ENCODE data around the gene XKR3.
"Not testable (repeated sequence)": the region's sequence is repeated elsewhere in the genome, so short reads cannot be mapped to it uniquely, and the experiment has no call there.

Gene XKR3

DNA sequence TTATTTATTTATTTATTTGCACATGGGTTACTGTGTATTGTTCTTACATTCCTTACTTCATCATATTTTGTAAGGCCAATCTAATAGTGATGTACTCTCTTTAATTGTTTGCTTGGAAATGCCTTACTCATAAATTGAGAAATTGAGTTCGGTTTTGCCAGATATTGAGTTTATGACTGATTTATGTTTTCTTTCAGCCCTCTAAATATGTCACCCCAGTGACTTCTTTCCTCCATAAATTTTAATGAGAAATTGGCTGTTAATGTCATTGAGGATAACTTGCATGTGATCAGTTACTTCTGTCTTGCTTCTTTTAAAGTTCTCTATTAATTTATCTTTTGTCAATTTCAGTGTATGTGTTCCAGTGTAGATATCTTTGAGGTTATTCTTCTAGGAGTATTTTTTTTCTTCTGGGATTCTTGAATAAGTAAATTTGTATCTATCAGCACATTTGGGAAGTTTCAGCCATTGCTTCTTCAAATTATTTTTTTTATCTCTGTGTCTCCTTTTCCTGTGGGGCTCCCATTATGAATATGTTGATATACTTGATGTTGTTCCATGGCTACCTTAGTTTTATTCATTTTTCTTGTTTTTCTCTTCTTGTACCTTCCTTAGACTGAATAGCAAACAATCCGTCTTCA lies 47.8 kb downstream of the XKR3 start:
- no peak overlapping the region for H3K4me3 ChIP-seq (ENCODE audit: low read depth, low read length)
- TF ChIP-seq, protein P1, sequence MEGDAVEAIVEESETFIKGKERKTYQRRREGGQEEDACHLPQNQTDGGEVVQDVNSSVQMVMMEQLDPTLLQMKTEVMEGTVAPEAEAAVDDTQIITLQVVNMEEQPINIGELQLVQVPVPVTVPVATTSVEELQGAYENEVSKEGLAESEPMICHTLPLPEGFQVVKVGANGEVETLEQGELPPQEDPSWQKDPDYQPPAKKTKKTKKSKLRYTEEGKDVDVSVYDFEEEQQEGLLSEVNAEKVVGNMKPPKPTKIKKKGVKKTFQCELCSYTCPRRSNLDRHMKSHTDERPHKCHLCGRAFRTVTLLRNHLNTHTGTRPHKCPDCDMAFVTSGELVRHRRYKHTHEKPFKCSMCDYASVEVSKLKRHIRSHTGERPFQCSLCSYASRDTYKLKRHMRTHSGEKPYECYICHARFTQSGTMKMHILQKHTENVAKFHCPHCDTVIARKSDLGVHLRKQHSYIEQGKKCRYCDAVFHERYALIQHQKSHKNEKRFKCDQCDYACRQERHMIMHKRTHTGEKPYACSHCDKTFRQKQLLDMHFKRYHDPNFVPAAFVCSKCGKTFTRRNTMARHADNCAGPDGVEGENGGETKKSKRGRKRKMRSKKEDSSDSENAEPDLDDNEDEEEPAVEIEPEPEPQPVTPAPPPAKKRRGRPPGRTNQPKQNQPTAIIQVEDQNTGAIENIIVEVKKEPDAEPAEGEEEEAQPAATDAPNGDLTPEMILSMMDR (IDR thresholded peaks at IDR 0.05; ENCODE audit: borderline replicate concordance, insufficient read depth, low read depth, low read length): no peak

DNA sequence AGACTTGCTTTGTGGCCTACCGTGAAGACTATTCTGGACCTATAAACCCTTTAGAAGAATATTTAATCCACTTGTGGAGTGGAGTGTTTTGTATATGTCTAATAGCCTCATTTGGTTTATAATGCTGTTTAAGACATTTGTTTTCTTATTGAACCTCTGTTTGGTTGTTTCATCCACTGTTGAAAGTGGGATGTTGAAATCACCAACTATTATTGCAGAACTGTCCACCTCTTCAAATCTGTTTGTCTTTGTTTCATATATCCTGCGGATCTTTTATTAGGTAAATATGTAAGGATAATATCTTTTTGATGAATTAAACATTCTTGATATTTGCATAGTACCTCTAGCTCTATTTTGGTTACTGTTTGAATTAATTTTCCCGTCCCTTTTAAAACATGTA lies 49.1 kb downstream of the XKR3 start:
- no peak overlapping the region for H3K4me3 ChIP-seq (ENCODE audit: low read depth, low read length)
- TF ChIP-seq, protein P1 (IDR thresholded peaks at IDR 0.05; ENCODE audit: borderline replicate concordance, insufficient read depth, low read depth, low read length): no peak

DNA sequence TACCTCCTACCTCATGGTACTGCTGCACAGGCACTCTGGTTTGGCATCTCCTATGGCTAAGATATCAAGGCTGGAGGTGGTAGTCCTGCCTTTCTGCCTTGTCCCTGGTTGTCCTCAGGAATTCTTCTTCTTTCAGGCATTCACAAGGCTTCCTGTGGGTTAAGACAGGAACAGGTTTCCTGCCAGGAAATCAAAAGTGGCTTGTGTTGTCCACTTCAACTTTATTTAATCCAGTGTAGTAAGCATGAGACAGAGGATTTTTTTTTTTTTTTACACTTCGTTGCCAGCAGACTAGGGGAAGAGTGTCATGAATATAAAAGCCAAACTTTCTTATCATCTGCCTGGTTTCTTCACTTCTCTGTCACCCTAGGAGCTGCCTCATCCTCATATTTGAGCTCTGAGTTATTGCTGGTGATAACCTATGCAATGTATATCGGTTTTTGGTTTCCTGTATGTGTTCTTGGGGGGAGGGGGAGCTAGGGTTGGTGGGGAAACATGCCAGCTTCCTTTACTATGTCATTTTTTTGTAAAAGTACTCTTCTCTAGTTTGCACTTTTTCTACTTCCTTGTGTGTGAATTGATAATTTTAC lies 50.2 kb downstream of the XKR3 start:
- H3K4me3 ChIP-seq (ENCODE audit: low read depth, low read length): no peak overlapping the region
- TF ChIP-seq, protein P1 (IDR thresholded peaks at IDR 0.05; ENCODE audit: borderline replicate concordance, insufficient read depth, low read depth, low read length): no peak

DNA sequence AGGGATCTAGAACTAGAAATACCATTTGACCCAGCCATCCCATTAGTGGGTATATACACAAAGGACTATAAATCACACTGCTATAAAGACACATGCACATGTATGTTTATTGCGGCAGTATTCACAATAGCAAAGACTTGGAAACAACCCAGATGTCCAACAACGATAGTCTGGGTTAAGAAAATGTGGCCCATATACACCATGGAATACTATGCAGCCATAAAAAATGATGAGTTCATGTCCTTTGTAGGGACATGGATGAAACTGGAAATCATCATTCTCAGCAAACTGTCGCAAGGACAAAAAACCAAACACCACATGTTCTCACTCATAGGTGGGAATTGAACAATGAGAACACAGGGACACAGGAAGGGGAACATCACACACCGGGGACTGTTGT lies 53.6 kb downstream of the XKR3 start:
- H3K4me3 ChIP-seq (ENCODE audit: low read depth, low read length): not testable (repeated sequence)

DNA sequence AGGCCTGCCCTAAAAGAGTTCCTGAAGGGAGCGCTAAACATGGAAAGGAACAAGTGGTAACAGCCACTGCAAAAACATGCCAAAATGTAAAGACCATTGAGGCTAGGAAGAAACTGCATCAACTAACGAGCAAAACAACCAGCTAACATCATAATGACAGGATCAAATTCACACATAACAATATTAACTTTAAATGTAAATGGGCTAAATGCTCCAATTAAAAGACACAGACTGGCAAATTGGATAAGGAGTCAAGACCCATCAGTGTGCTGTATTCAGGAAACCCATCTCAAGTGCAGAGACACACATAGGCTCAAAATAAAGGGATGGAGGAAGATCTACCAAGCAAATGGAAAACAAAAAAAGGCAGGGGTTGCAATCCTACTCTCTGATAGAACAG lies 57.3 kb downstream of the XKR3 start:
- H3K4me3 ChIP-seq (ENCODE audit: low read depth, low read length): not testable (repeated sequence)

DNA sequence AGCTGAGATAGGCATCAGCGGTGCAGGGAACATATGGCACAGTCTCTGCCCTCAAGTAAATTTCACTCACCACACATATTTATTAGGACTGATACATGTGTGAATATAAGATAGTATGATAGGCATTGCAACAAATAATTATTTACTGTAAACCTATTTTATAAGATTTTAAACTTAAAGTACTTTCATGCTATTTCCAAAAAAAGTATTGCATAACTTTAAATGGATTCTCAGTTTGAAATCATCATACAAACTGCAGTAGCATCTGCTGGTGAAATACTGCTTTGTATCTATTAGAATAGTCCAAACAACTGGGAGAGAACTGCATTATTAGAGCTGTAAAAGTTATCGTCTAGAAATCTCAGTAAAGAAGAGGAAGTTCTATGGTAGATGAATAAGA lies 63.0 kb downstream of the XKR3 start:
- H3K4me3 ChIP-seq (ENCODE audit: low read depth, low read length): not testable (repeated sequence)

DNA sequence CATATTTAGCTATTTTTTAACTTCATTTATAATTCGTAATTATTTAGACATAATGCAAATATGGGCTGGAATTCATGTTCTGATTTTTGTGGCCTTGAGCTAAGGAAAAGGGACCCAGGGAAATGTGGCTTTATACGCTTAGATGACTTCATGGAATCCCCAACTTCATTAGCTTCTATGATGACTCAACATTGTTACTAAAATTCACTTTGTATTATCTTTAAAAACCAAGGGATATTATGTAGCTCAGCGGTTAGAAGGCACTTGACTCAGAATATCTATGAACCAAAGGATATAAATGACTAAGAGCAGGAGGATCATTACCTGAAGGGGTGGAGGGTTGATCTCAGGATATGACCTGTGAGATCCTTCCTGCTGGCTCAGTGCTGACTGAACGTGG lies 64.8 kb downstream of the XKR3 start:
- not testable (repeated sequence) for H3K4me3 ChIP-seq (ENCODE audit: low read depth, low read length)

DNA sequence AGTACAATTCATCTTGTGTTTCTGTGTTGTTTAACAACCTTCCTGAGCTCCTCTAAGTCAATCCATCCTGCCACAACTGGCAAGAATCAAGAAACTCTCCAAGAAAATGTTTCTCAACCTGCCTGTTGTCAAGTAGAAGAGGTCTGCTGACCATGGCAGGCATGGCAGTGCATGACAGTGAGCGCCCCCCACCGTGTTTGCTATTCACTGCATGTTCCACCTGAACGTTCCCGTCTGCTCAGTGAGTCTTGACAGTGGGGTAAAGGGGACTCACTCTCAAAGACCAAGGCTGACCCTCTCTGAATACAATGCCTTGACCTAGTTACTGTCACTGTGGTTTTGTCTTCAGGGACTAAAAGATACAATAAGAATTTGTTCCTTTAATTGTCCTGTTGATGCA lies 75.9 kb downstream of the XKR3 start:
- not testable (repeated sequence) for H3K4me3 ChIP-seq (ENCODE audit: low read depth, low read length)

DNA sequence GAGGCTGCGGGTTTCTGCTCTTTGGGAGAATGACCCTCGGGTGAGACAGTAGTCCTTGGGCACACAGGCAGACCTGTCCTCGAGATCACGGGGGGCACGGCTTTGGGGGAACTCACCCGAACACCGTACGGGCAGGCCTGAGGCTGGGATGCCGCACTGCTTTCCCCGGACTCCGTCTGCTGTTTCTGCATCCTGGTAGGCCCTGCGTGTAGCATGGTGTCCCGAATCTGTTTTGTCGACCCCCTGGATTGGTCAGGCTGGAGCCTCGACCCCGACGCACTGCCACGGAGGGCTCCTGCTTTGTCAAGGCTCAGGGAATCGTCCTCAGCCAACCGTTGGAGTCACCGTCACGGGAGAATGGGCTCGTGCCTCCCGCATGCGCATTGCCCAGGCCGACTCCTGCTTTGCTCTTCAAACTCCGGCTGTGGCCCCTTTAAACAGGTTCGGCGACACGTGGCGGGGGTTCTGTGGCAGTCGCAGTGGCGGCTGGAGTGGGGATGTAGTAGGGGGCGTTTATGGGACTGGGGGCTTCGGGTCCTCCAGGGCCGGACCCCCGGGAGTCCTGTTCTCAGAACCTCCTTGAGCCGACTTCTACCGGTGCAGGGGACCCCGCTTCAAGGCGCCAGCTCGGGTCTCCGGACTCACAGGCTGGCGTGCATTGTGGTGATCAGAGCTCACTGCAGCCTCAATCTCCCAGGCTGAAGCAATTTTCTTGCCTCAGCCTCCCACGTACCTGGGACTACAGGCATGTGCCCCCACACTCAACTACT lies 76.9 kb downstream of the XKR3 start:
- H3K4me3 ChIP-seq (ENCODE audit: low read depth, low read length): not testable (repeated sequence)

DNA sequence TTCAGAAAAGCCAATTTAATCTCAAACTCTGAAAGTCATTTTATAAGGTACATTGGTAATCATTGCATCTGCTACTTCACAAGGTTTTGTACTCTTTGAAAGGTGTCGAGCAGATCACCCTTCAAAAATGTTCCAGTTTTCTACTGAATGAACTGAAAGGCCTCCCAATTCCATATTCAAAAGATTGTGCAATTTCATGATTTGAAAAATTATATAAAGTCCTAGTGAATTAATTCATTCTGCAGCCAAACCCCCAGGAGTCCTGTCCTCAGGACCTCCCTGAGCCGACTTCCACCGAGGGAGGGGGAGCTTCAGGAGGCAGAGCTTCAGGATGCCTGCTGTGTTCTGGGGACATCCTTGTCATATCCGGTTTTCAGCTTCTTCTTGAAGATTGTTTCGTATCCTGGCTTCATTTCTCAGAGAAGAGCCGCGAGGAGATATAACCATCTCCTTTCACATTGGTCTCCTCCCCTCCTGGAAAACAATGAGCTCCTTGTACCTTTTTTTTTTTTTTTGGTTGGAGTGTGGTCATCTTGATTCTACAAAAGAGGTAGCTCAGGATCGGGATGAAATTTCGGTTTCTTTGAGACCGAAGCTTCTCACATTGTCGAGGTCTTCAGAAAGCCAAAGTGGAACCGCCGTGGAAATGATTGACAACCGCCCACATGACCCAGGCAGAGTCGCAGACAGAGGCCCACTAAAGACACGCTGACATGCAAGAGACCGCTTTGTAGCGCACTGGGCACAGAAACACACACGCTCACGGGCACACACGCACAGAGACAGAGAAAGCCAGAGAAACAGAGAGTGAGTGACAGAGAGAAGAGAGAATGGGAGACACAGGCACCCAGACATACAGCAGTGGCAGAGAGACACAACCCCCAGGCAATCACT lies 77.7 kb downstream of the XKR3 start:
- H3K4me3 ChIP-seq (ENCODE audit: low read depth, low read length): not testable (repeated sequence)

DNA sequence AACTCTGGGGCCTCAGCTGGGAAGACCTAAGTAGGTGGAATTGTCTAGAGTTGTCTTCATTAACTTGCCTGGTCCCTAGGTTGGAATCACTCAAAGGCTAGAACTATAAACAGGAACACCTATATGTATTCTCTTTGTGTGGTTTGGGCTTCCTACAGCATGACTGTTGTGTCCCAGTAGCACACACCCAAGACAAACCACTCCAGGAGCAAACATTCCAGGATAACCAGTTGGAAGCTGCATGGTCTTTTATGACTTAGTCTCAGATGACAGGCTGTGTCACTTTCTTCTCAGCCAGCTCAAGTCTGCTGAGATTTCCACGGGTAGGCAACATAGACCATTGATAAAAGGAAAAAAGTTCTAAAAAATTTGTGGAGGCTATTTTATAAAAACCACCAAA lies 90.9 kb downstream of the XKR3 start:
- not testable (repeated sequence) for H3K4me3 ChIP-seq (ENCODE audit: low read depth, low read length)
